Suppressor macrophage treated with lipopolysaccharide for 1 hour (primary cell): ENCODE data around the gene GABBR2.
"Not testable (repeated sequence)": the region's sequence is repeated elsewhere in the genome, so short reads cannot be mapped to it uniquely, and the experiment has no call there.

Experiments used
- DNase-seq, 3 donors: peaks; one replicate each; pipeline ENCODE4 v3.0.0-alpha.2; 2020 to 2022

Gene GABBR2

GRCh38 chr9:98465799-98466198, 242.9 kb downstream of the GABBR2 start:
- DNase-seq, result peak in 1 of 3 donors; percentile 35

- not testable (repeated sequence) for DNase-seq
Measured at GRCh38 chr9:98464156-98464690, 244.5 kb downstream of the GABBR2 start.

- no peak for DNase-seq
Measured at GRCh38 chr9:98462310-98462709, 246.4 kb downstream of the GABBR2 start.

- no peak for DNase-seq
Measured at GRCh38 chr9:98460704-98461103, 248.0 kb downstream of the GABBR2 start.

GRCh38 chr9:98457726-98458370, 250.9 kb downstream of the GABBR2 start:
- no peak for DNase-seq

- DNase-seq, result no peak
Measured at GRCh38 chr9:98456156-98456613, 252.6 kb downstream of the GABBR2 start.

GRCh38 chr9:98455256-98456155, 253.2 kb downstream of the GABBR2 start:
- peak; percentile 60 to 84 (median 71) for DNase-seq

- no peak for DNase-seq
Measured at GRCh38 chr9:98453589-98454311, 255.0 kb downstream of the GABBR2 start.

- no peak for DNase-seq
Measured at GRCh38 chr9:98451576-98451975, 257.2 kb downstream of the GABBR2 start.

- DNase-seq, result peak; percentile 26 to 59 (median 26)
Measured at GRCh38 chr9:98450496-98450895, 258.2 kb downstream of the GABBR2 start.

- DNase-seq, result no peak
Measured at GRCh38 chr9:98449871-98450270, 258.9 kb downstream of the GABBR2 start.

GRCh38 chr9:98445576-98445975, 263.2 kb downstream of the GABBR2 start:
- no peak for DNase-seq

GRCh38 chr9:98444601-98445000, 264.1 kb downstream of the GABBR2 start:
- no peak for DNase-seq

- no peak for DNase-seq
Measured at GRCh38 chr9:98442541-98442940, 266.2 kb downstream of the GABBR2 start.

GRCh38 chr9:98442114-98442513, 266.6 kb downstream of the GABBR2 start:
- DNase-seq, result no peak

GRCh38 chr9:98438666-98439065, 270.1 kb downstream of the GABBR2 start:
- DNase-seq, result no peak

- DNase-seq, result no peak
Measured at GRCh38 chr9:98437458-98438034, 271.2 kb downstream of the GABBR2 start.

- DNase-seq, result no peak
Measured at GRCh38 chr9:98432960-98433359, 275.8 kb downstream of the GABBR2 start.

GRCh38 chr9:98432134-98432533, 276.6 kb downstream of the GABBR2 start:
- DNase-seq, result no peak

GRCh38 chr9:98430535-98431292, 278.0 kb downstream of the GABBR2 start:
- peak; percentile 30 to 55 (median 53) for DNase-seq

- peak; percentile 48 to 60 (median 55) for DNase-seq
Measured at GRCh38 chr9:98429613-98430012, 279.1 kb downstream of the GABBR2 start.

- peak in 1 of 3 donors; percentile 10 for DNase-seq
Measured at GRCh38 chr9:98428454-98428853, 280.3 kb downstream of the GABBR2 start.
